HepG2 (cell line): Measurements from ENCODE around the gene ZNF526. TPM values are rescaled to one million over a fixed set of nuclear protein-coding genes. Genes with fewer than 3 reads are reported as not detected.
A peak's percentile ranks its signal among the peaks of the same experiment; 100 is the strongest.

Source experiments
- BHLHE40 ChIP-seq: IDR thresholded peaks from 2 replicates; pipeline ENCODE4 v1.6.1; 2011; ENCODE audit warnings: low read length, improper control_type of control experiment
- CTCF ChIP-seq: sonication (generic); formaldehyde crosslinking; IDR thresholded peaks from 2 replicates; pipeline ENCODE4 v1.5.0; 2020; ENCODE audit warnings: mild to moderate bottlenecking, missing genetic modification reagents, moderate library complexity
- ERF ChIP-seq: IDR thresholded peaks from 2 replicates; pipeline ENCODE4 v1.6.1; 2018; ENCODE audit warnings: missing biosample characterization, missing genetic modification reagents
- FOXC1 ChIP-seq: sonication (generic); formaldehyde crosslinking; IDR thresholded peaks from 2 replicates; pipeline ENCODE4 v1.8.0; 2022; ENCODE audit warnings: mild to moderate bottlenecking, missing genetic modification reagents, borderline replicate concordance
- HMGXB3 ChIP-seq: sonication (generic); formaldehyde crosslinking; IDR thresholded peaks from 2 replicates; pipeline ENCODE4 v1.4.0; 2020; ENCODE audit warnings: missing genetic modification reagents, borderline replicate concordance
- MAFF ChIP-seq: IDR thresholded peaks from 2 replicates; pipeline ENCODE4 v1.6.1; 2011; ENCODE audit warnings: low read depth, low read length, improper control_type of control experiment
- MEIS1 ChIP-seq: sonication (generic); formaldehyde crosslinking; IDR thresholded peaks from 2 replicates; pipeline ENCODE4 v1.9.0; 2021; ENCODE audit warnings: mild to moderate bottlenecking, missing genetic modification reagents, moderate library complexity, borderline replicate concordance
- MTA3 ChIP-seq: sonication (generic); formaldehyde crosslinking; IDR thresholded peaks from 2 replicates; pipeline ENCODE4 v1.4.0; 2020; ENCODE audit warnings: missing genetic modification reagents
- NCOA5 ChIP-seq: sonication (generic); formaldehyde crosslinking; IDR thresholded peaks from 2 replicates; pipeline ENCODE4 v1.4.0; 2020; ENCODE audit warnings: missing genetic modification reagents
- POGK ChIP-seq: sonication (generic); formaldehyde crosslinking; conservative IDR thresholded peaks from 2 replicates; pipeline ENCODE4 v1.8.0; 2022; ENCODE audit warnings: mild to moderate bottlenecking, moderate library complexity, missing genetic modification reagents
- RBM22 ChIP-seq: fragments of 200-400 bp; formaldehyde crosslinking; optimal IDR thresholded peaks from 2 replicates; pipeline ENCODE3; 2017; ENCODE audit warnings: mild to moderate bottlenecking, low read length, moderate library complexity
- TFDP2 ChIP-seq: sonication (generic); formaldehyde crosslinking; IDR thresholded peaks from 2 replicates; pipeline ENCODE4 v1.4.0; 2020; ENCODE audit warnings: missing genetic modification reagents
- ZEB1 ChIP-seq: IDR thresholded peaks from 2 replicates; pipeline ENCODE4 v1.6.1; 2012; ENCODE audit warnings: mild to moderate bottlenecking, low read depth, inconsistent platforms; ENCODE audit not compliant: insufficient replicate concordance
- ZNF839 ChIP-seq: sonication (generic); formaldehyde crosslinking; IDR thresholded peaks from 2 replicates; pipeline ENCODE4 v1.4.0; 2020; ENCODE audit warnings: missing genetic modification reagents, mild to moderate bottlenecking, borderline replicate concordance
- ZSCAN21 ChIP-seq: sonication (generic); formaldehyde crosslinking; IDR thresholded peaks from 2 replicates; pipeline ENCODE4 v1.8.0; 2022; ENCODE audit warnings: mild to moderate bottlenecking, missing genetic modification reagents, moderate library complexity, borderline replicate concordance
- polyA plus RNA-seq, 8 experiments: library from polyadenylated mRNA; depleted of rRNA in 3 of 8; stranded (reverse) in 7 of 8; unstranded in 1 of 8; fragments of >200 nt; fragmentation: Illumina TruSeq in 4 of 8; extraction: Trizol in 4 of 8; gene quantifications; 2 replicates each; pipeline versions ENCODE4 v1.2.1 to v1.2.3, GENCODE V29; 2011 to 2016; ENCODE audit warnings: low read depth in 4 of 8, missing spikeins in 1 of 8, mixed read lengths in 1 of 8; ENCODE audit not compliant: insufficient read depth in 1 of 8
- total RNA-seq, 5 experiments: library from RNA; depleted of rRNA; stranded (reverse); fragments of >200 nt; fragmentation: Illumina TruSeq; extraction: Trizol; gene quantifications; 2 replicates each; pipeline ENCODE4 v1.2.3, GENCODE V29; 2016; ENCODE audit warnings: low read depth in 1 of 5
- TF ChIP-seq, protein P1 (sequence below): sonication (generic); formaldehyde crosslinking; IDR thresholded peaks from 2 replicates; pipeline ENCODE4 v1.8.1; 2022; ENCODE audit warnings: mild to moderate bottlenecking, missing genetic modification reagents
- TF ChIP-seq, protein P2 (sequence below): sonication (generic); formaldehyde crosslinking; IDR thresholded peaks from 2 replicates; pipeline ENCODE4 v1.8.1; 2023; ENCODE audit warnings: mild to moderate bottlenecking, moderate library complexity, missing genetic modification reagents

ZNF526 gene
- total and polyA plus RNA-seq, 2 of the 13 experiments (the other 11 are each of a cell fraction or from before 2014, with no cell fraction given) = 3.3 to 8.4 TPM

DNA sequence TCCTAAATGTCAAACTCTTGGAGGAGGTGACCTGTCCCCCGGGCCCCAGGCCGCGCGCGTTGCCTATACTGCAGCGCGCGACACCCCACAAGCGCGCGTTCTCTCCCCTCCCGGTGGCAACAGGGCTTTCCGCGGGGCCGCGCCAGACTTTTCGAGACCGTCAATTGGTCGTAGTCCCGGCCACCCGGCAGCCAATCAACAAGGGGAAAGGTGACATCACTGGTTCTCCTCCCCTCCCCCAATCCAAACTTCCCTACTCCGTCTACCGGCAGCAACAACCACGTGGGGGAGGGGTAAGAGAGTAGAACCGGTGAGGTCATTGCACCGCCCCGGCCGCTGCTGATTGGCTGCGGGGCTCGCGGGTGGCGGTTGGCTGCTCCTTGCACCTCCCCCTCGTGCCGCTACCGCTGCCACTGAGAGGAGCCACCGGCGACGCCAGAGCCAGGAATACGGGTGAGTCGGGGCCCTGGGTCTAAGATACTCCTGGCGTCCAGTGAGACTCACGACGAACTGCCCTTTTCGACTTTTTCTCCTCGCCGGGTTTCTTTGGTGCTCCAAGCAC is 48.1 kb downstream of the ZNF526 start (continued):
- TF ChIP-seq, protein P1, sequence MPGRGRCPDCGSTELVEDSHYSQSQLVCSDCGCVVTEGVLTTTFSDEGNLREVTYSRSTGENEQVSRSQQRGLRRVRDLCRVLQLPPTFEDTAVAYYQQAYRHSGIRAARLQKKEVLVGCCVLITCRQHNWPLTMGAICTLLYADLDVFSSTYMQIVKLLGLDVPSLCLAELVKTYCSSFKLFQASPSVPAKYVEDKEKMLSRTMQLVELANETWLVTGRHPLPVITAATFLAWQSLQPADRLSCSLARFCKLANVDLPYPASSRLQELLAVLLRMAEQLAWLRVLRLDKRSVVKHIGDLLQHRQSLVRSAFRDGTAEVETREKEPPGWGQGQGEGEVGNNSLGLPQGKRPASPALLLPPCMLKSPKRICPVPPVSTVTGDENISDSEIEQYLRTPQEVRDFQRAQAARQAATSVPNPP (CRISPR knock-in tag) = no peak
- TF ChIP-seq, protein P2, sequence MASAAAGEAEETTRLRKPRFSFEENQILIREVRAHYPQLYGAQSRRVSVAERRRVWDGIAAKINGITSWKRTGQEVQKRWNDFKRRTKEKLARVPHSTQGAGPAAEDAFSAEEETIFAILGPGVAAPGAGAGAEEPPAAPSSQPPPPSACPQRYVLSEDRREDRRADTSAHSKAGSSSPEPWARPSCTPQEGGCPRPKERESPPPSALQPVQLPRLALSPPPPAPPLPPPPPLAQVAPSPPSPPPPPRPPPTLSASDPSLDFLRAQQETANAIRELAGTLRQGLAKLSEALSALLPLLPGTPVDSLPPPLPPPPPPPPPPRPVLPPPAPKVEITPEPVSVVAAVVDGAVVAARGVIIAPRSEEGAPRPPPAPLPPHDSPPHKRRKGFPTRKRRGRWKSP (CRISPR knock-in tag) = 0 out of 2 replicates have a peak, but pooled peaks have one; percentile 65
- TF ChIP-seq NCOA5 = no peak
- TF ChIP-seq POGK = peak; percentile 83; the same call in 1 of the 2 replicates
- TF ChIP-seq ERF (CRISPR knock-in tag) = peak; percentile 68
- no peak for TF ChIP-seq ZNF839
- 0 out of 2 replicates have a peak, but pooled peaks have one; percentile 55 for TF ChIP-seq ZSCAN21
- TF ChIP-seq TFDP2 = peak; percentile 75
- TF ChIP-seq BHLHE40 = peak; percentile 41; the same call in 1 of the 2 replicates
- peak; percentile 50; the same call in 1 of the 2 replicates for TF ChIP-seq HMGXB3 (CRISPR knock-in tag)
- TF ChIP-seq RBM22 = no peak
- 0 out of 2 replicates have a peak, but pooled peaks have one; percentile 42 for TF ChIP-seq FOXC1 (CRISPR knock-in tag)
- no peak for TF ChIP-seq MTA3 (CRISPR knock-in tag)
- no peak for TF ChIP-seq CTCF (CRISPR knock-in tag)
- no peak; the same call in 1 of the 2 replicates for TF ChIP-seq MEIS1 (CRISPR knock-in tag)
- TF ChIP-seq ZEB1 = no peak
- no peak for TF ChIP-seq MAFF
